Fibroblast of mammary gland (primary cell): ENCODE data around the gene MYOZ2.
"Not testable (repeated sequence)": the region's sequence is repeated elsewhere in the genome, so short reads cannot be mapped to it uniquely, and the experiment has no call there.

Experiments used
- DNase-seq: peaks from one replicate; pipeline ENCODE4 v3.0.0-alpha.2; 2010; ENCODE audit warnings: low read depth
- H3K4me3 ChIP-seq: 2 replicates; pipeline ENCODE4 v1.5.1; 2011; ENCODE audit warnings: low read depth, mild to moderate bottlenecking, low read length, moderate library complexity; ENCODE audit not compliant: control insufficient read depth
- TF ChIP-seq, protein P1 (sequence below): conservative IDR thresholded peaks from 2 replicates; pipeline ENCODE4 v1.5.1; 2011; ENCODE audit warnings: low read depth, low read length, inconsistent platforms; ENCODE audit not compliant: control insufficient read depth, insufficient read depth

MYOZ2 gene

DNA sequence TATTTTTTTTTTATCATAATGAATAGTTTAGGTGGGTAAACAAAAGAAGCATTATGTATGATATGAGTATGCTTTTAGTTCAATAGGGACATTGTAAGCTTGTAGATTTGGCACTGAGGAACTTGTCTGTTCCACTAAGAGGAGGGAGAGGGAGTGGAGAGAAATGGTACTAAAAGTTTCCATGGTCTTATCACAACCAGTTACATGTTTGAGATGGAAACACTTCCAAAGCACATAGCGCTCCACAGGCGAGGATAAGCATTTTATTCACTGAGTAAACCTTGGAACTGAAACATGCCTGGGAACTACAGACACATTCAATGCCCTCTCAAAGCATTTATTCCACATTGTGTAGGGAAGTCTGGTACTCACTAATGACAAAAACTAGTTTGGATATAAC is 15.5 kb downstream of the MYOZ2 start:
- no peak overlapping the region for H3K4me3 ChIP-seq
- no peak for DNase-seq
- TF ChIP-seq, protein P1, sequence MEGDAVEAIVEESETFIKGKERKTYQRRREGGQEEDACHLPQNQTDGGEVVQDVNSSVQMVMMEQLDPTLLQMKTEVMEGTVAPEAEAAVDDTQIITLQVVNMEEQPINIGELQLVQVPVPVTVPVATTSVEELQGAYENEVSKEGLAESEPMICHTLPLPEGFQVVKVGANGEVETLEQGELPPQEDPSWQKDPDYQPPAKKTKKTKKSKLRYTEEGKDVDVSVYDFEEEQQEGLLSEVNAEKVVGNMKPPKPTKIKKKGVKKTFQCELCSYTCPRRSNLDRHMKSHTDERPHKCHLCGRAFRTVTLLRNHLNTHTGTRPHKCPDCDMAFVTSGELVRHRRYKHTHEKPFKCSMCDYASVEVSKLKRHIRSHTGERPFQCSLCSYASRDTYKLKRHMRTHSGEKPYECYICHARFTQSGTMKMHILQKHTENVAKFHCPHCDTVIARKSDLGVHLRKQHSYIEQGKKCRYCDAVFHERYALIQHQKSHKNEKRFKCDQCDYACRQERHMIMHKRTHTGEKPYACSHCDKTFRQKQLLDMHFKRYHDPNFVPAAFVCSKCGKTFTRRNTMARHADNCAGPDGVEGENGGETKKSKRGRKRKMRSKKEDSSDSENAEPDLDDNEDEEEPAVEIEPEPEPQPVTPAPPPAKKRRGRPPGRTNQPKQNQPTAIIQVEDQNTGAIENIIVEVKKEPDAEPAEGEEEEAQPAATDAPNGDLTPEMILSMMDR: no peak

DNA sequence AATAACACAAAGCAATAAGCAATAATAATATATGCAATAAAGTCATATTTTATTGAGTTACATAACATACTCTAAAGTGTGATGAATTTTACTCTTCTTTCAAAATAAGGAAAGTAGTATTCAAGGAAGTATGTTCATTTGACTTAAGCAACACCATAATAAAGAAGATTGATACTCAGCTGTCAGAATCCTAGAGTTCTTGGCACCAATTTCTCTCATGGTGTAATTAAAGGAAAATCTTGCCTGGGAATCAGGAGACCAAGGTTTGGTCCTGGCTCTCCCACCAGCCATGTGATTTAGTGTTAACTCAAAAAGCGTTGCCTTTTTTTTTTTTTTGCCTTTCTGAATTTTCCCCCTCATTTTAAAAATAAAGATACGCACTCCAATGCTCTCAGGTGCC is 17.1 kb downstream of the MYOZ2 start:
- TF ChIP-seq, protein P1: no peak
- H3K4me3 ChIP-seq: no peak overlapping the region
- DNase-seq: no peak

DNA sequence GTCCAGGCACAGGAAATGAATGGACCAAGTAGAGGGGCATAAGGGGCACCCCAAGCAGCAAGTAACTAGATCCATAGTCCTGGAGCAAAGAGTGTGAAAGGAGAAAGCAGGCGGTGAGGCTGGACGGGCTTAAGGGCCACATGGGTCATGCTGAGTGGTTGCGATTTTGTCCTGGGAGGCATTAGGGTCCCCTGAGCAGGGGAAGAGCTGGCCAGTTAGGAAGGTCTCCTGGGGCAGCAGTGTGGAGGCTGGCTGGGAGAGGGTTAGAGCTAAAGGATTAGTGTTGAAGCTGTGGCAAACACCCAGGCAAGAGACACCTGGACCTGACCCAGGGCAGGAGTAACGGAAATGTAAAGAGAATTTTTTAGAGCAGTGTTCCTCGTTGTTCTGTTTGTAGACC is 26.5 kb downstream of the MYOZ2 start:
- H3K4me3 ChIP-seq: no peak overlapping the region
- TF ChIP-seq, protein P1: no peak
- DNase-seq: no peak

DNA sequence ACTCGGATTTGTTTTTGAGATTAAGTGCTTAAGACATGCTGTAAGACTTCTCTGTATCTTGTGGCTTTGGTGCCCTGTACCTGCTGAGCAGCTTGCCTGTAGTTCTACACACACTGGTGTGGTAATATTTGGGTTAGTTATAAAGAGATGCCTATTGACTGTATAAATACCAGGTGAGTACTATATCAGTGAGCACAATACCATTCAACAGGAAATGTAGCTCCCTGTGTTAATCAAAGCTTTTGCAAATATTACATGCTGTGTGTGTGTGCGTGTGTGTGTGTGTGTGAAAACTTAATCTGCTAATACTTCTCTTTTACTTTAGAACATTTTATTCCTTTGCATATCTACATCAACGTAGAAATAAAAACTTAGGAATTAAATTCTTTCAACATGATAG is 30.1 kb downstream of the MYOZ2 start:
- TF ChIP-seq, protein P1: no peak
- DNase-seq: no peak
- H3K4me3 ChIP-seq: no peak overlapping the region

DNA sequence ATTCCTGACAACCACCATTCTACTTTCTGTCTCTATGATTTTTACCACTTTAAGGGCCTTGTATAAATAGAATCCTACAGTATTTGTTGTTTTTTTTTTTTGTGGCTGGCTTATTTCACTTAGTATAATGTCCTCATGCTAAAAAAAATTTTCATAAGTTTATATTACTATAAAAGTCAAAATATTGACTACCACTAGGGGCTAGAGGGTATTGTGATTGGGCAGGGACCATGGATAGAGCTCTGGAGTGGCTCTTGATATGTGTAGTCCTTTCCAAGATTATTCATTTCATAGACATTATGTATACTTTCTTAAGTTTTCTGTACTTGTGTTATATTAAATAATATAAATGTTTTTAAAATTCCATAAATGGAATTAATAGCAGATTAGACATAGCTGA is 34.6 kb downstream of the MYOZ2 start:
- no peak for DNase-seq
- TF ChIP-seq, protein P1: no peak
- H3K4me3 ChIP-seq: no peak overlapping the region

DNA sequence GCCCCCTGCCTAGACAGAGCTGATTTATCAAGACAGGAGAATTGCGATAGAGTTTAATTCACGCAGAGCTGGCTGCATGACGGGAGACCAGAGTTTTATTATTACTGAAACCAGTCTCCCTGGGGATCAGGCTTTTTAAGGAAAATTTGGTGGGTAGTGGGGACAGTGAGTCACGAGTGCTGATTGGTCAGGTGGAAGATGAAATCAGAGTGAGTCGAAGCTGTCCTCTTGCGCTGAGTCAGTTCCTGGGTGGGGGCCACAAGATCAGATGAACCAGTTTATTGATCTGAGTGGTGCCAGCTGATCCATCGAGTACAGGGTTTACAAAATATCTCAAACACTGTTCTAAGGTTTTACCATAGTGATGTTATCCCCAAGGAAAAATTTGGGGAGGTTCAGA is 36.6 kb downstream of the MYOZ2 start:
- H3K4me3 ChIP-seq: no peak overlapping the region
- peak; percentile 57 for DNase-seq

DNA sequence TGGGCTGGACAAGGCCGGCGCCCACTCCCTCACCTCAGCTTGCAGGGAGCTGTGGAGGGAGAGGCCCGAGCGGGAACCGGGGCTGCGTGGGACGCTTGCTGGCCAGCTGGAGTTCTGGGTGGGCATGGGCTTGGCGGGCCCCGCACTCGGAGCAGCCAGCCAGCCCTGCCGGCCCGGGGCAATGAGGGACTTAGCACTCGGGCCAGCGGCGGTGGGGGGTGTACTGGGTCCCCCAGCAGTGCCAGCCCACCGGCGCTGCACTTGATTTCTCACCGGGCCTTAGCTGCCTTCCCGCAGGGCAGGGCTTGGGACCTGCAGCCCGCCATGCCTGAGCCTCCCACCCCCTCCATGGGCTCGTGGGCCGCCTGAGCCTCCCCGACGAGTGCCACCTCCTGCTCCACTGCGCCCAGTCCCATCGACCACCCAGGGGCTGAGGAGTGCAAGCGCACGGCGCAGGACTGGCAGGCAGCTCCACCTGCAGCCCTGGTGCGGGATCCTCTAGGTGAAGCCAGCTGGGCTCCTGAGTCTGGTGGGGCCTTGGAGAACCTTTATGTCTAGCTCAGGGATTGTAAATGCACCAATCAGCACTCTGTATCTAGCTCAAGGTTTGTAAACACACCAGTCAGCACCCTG is 38.2 kb downstream of the MYOZ2 start:
- not testable (repeated sequence) for DNase-seq

More for the DNA sequence above, 36.6 kb downstream of the MYOZ2 start:
- TF ChIP-seq, protein P1: no peak

More for the DNA sequence above, 38.2 kb downstream of the MYOZ2 start:
- H3K4me3 ChIP-seq: not testable (repeated sequence)
